ENCODE data around the gene PSMG4. TPM values are rescaled to one million over a fixed set of nuclear protein-coding genes. Genes with fewer than 3 reads are reported as not detected.

PSMG4 gene
- total RNA-seq, 1 donor from 2014 or later = 9.7 TPM

DNA sequence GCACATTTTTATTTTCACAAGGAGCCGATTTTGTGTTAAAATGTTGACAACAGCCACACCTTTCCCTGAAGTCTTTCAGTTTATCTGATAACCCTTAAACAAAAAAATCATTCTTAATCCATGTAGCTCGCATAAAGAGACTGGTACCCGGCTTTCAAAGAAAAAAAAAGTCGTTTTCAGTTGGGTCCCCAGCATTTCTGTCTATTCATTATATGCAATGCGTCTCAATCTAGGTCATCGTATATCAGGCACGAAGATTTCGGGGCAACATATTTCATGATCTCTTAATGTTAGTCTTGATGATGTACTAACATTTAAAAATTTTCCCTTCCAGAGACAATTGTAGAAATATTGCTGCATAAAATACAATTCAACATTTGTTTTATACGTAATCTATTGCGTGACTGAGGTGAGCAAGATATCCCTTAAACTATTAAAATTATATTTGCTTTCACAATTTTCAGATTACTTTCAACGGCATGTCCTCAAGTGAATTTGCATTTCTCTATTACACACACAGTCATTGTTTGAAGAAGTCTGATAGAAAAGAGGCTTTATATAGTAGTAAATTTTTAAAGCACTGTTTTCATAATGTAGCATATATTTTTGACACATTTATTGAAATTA lies 28.4 kb upstream of the PSMG4 start:
- Mint-ChIP-seq H3K9me3 (ENCODE audit: unreplicated experiment) (no peaks in the 10 kb centered on the region), H3K36me3 (ENCODE audit: low read depth, unreplicated experiment) (no peaks in the 10 kb centered on the region), H3K27ac (ENCODE audit: unreplicated experiment) (no peak overlapping the region), H3K27me3 (ENCODE audit: unreplicated experiment) (peaks cover 24% of the 10 kb centered on the region), H3K4me3 (ENCODE audit: unreplicated experiment) (peak overlapping the region; percentile 95), H3K4me1 (ENCODE audit: unreplicated experiment) (peaks cover 26% of the 10 kb centered on the region)
- TF ChIP-seq, protein P1, sequence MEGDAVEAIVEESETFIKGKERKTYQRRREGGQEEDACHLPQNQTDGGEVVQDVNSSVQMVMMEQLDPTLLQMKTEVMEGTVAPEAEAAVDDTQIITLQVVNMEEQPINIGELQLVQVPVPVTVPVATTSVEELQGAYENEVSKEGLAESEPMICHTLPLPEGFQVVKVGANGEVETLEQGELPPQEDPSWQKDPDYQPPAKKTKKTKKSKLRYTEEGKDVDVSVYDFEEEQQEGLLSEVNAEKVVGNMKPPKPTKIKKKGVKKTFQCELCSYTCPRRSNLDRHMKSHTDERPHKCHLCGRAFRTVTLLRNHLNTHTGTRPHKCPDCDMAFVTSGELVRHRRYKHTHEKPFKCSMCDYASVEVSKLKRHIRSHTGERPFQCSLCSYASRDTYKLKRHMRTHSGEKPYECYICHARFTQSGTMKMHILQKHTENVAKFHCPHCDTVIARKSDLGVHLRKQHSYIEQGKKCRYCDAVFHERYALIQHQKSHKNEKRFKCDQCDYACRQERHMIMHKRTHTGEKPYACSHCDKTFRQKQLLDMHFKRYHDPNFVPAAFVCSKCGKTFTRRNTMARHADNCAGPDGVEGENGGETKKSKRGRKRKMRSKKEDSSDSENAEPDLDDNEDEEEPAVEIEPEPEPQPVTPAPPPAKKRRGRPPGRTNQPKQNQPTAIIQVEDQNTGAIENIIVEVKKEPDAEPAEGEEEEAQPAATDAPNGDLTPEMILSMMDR (IDR thresholded peaks at IDR 0.05; ENCODE audit: unreplicated experiment) = no peak
- DNase-seq (ENCODE audit: low spot score) = no peak

DNA sequence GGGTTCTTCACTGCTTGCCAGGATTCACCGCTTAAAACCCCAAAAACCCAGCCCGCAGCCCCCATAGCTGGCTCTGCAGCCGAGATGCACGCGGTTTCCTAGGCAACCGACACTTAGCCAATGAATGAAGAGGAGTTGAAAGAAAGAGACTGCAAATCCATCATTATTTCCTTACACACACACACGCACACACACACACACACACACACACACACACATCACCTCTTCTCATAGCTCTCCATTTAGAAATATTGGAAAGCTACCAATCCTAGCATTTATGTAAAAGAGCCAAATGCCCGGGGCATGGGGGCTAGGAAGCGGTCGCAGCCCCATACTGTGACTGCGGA lies 27.9 kb upstream of the PSMG4 start:
- Mint-ChIP-seq H3K4me3 (ENCODE audit: unreplicated experiment) (peak overlapping the region; percentile 95), H3K9me3 (ENCODE audit: unreplicated experiment) (no peaks in the 10 kb centered on the region), H3K27me3 (ENCODE audit: unreplicated experiment) (peaks cover 24% of the 10 kb centered on the region), H3K36me3 (ENCODE audit: low read depth, unreplicated experiment) (no peaks in the 10 kb centered on the region), H3K4me1 (ENCODE audit: unreplicated experiment) (peaks cover 31% of the 10 kb centered on the region), H3K27ac (ENCODE audit: unreplicated experiment) (peak overlapping the region; percentile 31)
- TF ChIP-seq, protein P1 (IDR thresholded peaks at IDR 0.05; ENCODE audit: unreplicated experiment) = no peak
- peak; percentile 46 for DNase-seq (ENCODE audit: low spot score)

DNA sequence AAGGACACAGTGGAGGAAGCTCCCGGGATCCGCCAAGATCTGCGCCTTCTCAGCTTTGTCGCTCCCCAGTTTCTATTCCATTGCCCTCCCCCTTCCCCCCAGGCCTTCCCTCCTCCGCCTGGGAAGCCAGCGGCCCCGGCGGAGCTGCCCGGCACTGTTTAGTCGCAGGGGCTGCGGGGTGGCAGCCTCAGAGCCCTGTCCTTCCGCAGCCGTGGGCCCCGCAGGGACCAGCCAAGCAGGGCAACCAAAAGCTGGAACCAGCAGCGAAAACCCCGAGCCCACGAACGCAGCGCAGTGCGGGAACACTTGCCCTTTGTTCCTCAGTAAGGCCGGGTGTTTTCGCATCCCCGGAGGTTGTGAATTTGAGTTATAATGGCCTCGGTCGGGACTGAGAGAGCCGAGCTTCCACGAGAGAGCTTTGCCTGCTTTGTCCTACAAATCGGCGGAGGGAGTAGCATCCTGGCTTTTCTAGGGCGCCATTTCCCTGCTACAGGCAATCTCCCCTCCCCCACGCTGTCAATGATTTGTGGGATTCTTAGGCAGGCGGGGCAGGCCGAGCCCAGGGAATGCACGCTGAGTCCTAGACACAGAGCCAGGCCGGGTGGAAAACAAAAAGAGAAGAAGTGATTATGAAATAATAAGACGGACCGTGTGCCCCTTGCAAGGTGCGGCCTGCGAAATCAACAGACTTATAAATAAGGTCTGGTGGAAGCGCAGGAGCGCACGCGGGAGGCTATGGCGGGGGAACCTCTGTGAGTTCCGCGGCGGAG lies 27.3 kb upstream of the PSMG4 start:
- peak overlapping the region; percentile 95 for H3K4me3 Mint-ChIP-seq (ENCODE audit: unreplicated experiment)
- no peaks in the 10 kb centered on the region for H3K36me3 Mint-ChIP-seq (ENCODE audit: low read depth, unreplicated experiment)
- H3K9me3 Mint-ChIP-seq (ENCODE audit: unreplicated experiment) = no peaks in the 10 kb centered on the region
- H3K27me3 Mint-ChIP-seq (ENCODE audit: unreplicated experiment) = peaks cover 24% of the 10 kb centered on the region
- peak overlapping the region; percentile 61 for H3K27ac Mint-ChIP-seq (ENCODE audit: unreplicated experiment)
- peaks cover 35% of the 10 kb centered on the region for H3K4me1 Mint-ChIP-seq (ENCODE audit: unreplicated experiment)
- TF ChIP-seq, protein P1 (IDR thresholded peaks at IDR 0.05; ENCODE audit: unreplicated experiment) = no peak
- DNase-seq (ENCODE audit: low spot score) = peak; percentile 59

DNA sequence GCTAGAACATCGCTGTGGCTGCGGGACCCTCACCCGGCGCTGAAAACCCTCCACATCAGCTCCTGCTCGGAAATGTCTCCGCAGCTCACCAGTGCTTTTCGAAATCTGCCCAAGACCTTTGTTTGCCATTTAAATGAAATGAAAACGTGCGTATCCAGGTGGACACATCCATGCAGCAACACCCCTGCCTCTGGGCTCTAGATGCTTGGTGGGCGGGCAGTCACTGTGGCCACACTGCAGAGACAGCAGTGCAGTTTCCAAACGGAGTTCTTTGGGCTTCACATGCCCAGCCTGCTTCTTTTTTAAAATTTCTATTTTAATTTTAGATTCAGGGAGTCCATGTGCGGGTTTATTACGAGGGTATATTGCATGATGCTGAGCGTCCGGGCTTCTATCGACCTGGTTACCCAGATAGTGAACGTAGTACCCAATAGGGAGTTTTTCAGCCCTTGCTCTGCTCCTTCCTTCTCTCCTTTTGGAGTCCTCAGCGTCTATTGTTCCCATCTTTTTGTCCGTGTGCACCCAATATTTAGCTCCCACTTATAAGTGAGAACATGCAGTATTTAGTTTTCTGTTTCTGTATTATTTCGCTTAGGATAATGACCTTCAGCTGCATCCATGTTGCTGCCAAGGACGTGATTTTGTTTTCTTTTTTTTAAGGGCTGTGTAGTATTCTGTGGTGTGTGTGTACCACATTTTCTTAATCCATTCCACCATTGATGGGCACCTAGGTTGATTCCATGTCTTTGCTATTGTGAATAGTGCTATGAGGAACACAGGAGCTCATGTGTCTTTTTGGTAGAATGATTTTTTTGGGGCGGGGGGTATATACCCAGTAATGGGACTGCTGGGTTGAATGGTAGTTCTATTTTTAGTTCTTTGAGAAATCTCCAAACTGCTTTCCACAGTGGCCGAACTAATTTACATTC lies 26.5 kb upstream of the PSMG4 start:
- Mint-ChIP-seq H3K4me3 (ENCODE audit: unreplicated experiment) (peak overlapping the region; percentile 95), H3K36me3 (ENCODE audit: low read depth, unreplicated experiment) (no peaks in the 10 kb centered on the region), H3K27me3 (ENCODE audit: unreplicated experiment) (peaks cover 23% of the 10 kb centered on the region), H3K4me1 (ENCODE audit: unreplicated experiment) (peaks cover 36% of the 10 kb centered on the region), H3K27ac (ENCODE audit: unreplicated experiment) (no peak overlapping the region), H3K9me3 (ENCODE audit: unreplicated experiment) (no peaks in the 10 kb centered on the region)
- DNase-seq (ENCODE audit: low spot score) = no peak
- TF ChIP-seq, protein P1 (IDR thresholded peaks at IDR 0.05; ENCODE audit: unreplicated experiment) = no peak

All from endothelial cell (in vitro differentiated cells).